Erythroblast (primary cell): ENCODE data around the gene LGMN.

Source experiments
- GATA1 ChIP-seq: IDR thresholded peaks from 2 replicates; pipeline ENCODE4 v1.6.1; 2011; ENCODE audit warnings: low read depth, mild to moderate bottlenecking, control low read depth, low read length, moderate library complexity
- POLR2A ChIP-seq: IDR thresholded peaks from 2 replicates; pipeline ENCODE4 v1.6.1; 2011; ENCODE audit warnings: mild to moderate bottlenecking, low read length

DNA sequence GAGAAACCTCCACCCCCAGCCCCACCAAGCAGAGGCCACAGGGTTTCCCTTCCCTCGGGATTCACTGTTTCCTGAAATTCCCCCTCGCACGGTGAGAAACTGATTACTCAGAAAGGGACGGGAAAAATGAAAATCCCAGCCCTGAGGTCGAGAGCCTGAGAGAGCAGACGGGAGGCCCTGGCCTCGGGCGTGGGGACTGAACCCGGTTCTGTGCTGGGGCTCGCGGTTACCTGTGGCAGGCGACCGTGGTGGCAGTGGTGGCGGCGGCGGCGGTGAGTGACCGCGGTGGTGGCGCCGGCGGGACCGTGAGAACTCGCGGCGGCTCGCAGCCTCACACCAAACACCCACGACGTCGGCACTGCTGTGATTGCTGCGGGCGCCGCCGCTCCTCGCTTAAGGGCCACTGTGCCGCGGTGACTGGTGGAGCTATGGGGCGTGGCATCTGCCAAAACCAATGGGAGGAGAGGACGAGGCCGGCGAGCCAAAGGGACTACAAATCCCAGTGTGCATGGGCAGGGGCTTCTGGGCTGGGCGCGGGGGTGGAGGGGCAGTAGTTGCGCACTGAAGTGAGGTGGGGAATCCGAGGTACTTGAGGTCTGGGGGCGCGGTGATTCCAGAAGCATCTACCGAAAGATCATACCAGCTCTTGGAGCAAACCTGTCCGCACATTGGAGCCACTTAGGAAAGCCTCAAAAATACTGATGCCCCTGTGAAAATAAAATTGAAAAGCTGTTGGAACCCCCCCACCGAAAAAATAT lies at the start of gene LGMN:
- TF ChIP-seq POLR2A (no peak), GATA1 (no peak)
